ENCODE results near the gene PIK3CD.
A peak's percentile ranks its signal among the peaks of the same experiment; 100 is the strongest.

PIK3CD gene

DNA sequence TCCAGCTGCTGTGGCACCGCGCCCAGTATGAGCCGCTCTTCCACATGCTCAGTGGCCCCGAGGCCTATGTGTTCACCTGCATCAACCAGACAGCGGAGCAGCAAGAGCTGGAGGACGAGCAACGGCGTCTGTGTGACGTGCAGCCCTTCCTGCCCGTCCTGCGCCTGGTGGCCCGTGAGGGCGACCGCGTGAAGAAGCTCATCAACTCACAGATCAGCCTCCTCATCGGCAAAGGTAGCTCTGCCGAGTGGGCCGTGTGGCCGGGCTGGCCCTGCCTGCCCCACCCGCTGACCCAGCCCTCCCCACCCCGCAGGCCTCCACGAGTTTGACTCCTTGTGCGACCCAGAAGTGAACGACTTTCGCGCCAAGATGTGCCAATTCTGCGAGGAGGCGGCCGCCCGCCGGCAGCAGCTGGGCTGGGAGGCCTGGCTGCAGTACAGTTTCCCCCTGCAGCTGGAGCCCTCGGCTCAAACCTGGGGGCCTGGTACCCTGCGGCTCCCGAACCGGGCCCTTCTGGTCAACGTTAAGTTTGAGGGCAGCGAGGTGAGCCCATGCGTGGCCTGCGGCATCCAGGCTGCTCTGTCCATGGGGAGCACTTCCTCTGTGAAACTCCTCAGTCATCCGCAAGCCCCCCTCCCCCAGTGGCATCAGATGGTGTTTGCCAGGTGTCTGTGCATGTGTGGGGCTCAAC, 64.2 kb downstream of the PIK3CD start:
- H3K4me3 ChIP-seq (replicated peaks; ENCODE audit: low read depth, low read length), result no peak overlapping the region
- DNase-seq (ENCODE audit: extremely low read depth, insufficient read length), result no peak
- no peak for TF ChIP-seq CTCF (IDR thresholded peaks at IDR 0.05; ENCODE audit: insufficient read depth, low read length, poor library complexity, severe bottlenecking)
- no peaks in the 10 kb centered on the region for H3K27me3 ChIP-seq (replicated peaks; ENCODE audit: control insufficient read depth, insufficient read depth, low read length)
- H3K36me3 ChIP-seq (ENCODE audit: control insufficient read depth, insufficient read depth, low read length), result peaks cover 42% of the 10 kb centered on the region

GRCh38 chr1:9716404-9717192, 65.1 kb downstream of the PIK3CD start:
- peak overlapping the region; percentile 26; the same call in 1 of the 2 replicates for H3K4me3 ChIP-seq (replicated peaks; ENCODE audit: low read depth, low read length)
- peaks cover 49% of the 10 kb centered on the region for H3K36me3 ChIP-seq (ENCODE audit: control insufficient read depth, insufficient read depth, low read length)
- no peak for DNase-seq (ENCODE audit: extremely low read depth, insufficient read length)
- TF ChIP-seq CTCF (IDR thresholded peaks at IDR 0.05; ENCODE audit: insufficient read depth, low read length, poor library complexity, severe bottlenecking), result no peak
- no peaks in the 10 kb centered on the region for H3K27me3 ChIP-seq (replicated peaks; ENCODE audit: control insufficient read depth, insufficient read depth, low read length)

GRCh38 chr1:9717193-9718005, 65.9 kb downstream of the PIK3CD start:
- peak overlapping the region; percentile 26 for H3K4me3 ChIP-seq (replicated peaks; ENCODE audit: low read depth, low read length)
- H3K36me3 ChIP-seq (ENCODE audit: control insufficient read depth, insufficient read depth, low read length), result peaks cover 57% of the 10 kb centered on the region
- no peaks in the 10 kb centered on the region for H3K27me3 ChIP-seq (replicated peaks; ENCODE audit: control insufficient read depth, insufficient read depth, low read length)
- no peak for TF ChIP-seq CTCF (IDR thresholded peaks at IDR 0.05; ENCODE audit: insufficient read depth, low read length, poor library complexity, severe bottlenecking)
- peak; percentile 71 for DNase-seq (ENCODE audit: extremely low read depth, insufficient read length)

- H3K36me3 ChIP-seq (ENCODE audit: control insufficient read depth, insufficient read depth, low read length), result peaks cover 64% of the 10 kb centered on the region
- H3K27me3 ChIP-seq (replicated peaks; ENCODE audit: control insufficient read depth, insufficient read depth, low read length), result no peaks in the 10 kb centered on the region
- H3K4me3 ChIP-seq (replicated peaks; ENCODE audit: low read depth, low read length), result no peak overlapping the region
- no peak for DNase-seq (ENCODE audit: extremely low read depth, insufficient read length)
- TF ChIP-seq CTCF (IDR thresholded peaks at IDR 0.05; ENCODE audit: insufficient read depth, low read length, poor library complexity, severe bottlenecking), result no peak
These were observed 66.6 kb downstream of the PIK3CD start for GRCh38 chr1:9718006-9718680.

DNA sequence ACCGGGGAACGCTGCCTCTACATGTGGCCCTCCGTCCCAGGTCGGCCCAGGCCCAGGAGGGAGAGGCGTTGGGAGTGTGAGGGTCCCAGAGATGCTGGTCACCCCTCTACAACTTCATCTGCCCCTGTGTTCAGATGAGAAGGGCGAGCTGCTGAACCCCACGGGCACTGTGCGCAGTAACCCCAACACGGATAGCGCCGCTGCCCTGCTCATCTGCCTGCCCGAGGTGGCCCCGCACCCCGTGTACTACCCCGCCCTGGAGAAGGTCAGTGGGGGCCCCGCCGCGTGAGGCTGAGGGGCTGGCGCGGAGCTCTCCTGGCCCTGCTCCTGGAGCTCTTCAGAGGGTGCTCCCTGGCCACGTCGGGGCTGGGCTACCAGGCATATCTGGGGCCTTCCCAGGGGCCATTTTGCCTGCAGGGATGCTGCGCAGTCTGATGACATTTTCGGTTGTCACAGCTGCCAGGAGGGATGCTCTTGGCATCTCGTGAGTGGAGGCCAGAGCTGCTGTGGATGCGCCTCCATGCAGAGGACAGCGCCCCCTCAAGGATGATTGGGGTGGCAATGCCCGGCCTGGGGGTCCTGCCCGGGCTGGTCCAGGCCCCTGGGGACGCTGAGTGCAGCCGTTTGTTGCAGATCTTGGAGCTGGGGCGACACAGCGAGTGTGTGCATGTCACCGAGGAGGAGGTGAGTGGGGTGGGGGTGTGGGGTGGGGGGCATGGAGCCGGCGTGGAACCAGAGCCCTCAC, 68.6 kb downstream of the PIK3CD start:
- Histone ChIP-seq H3K27me3 (replicated peaks; ENCODE audit: control insufficient read depth, insufficient read depth, low read length) (no peaks in the 10 kb centered on the region), H3K36me3 (ENCODE audit: control insufficient read depth, insufficient read depth, low read length) (peaks cover 76% of the 10 kb centered on the region), H3K4me3 (replicated peaks; ENCODE audit: low read depth, low read length) (no peak overlapping the region)
- TF ChIP-seq CTCF (IDR thresholded peaks at IDR 0.05; ENCODE audit: insufficient read depth, low read length, poor library complexity, severe bottlenecking), result no peak
- no peak for DNase-seq (ENCODE audit: extremely low read depth, insufficient read length)

All from GM06990 (cell line).